ENCODE data around the gene KAT8.

DNA sequence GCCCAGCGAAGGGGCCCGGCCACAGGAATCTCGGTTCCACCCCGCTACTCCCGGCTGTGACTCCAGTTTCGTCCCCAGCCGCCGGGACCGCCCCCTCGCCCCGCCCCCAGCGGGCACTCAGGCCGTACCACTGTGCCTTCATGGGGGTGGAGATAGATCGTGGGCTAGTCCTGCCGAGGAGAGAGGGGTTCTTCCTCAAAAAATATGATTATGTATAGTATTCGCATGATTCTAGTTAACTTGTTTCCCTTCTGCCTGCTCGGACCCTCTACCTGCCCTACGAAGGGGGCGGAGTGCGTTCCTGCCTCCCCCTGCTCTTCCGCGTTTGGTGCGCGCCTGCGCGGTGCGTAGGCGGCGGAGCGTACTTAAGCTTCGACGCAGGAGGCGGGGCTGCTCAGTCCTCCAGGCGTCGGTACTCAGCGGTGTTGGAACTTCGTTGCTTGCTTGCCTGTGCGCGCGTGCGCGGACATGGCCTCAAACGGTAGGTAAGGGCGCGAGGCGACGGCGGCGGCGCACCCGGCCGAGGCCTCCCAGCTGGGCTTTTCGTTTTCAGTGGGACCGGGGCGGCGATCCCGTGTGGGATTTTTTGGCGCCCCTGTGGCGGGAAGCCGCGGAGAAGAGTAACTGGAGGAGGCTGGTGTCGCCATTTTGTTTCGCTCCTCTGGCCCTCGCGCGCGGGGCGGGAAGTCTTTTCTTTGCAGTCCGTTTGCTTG lies 62.4 kb downstream of the KAT8 start, which contains the start of gene FUS:
- peak; percentile 87 for TF ChIP-seq ZNF407 (CRISPR knock-in tag; IDR thresholded peaks at IDR 0.05; ENCODE audit: not compliant biosample characterization)
- peak; percentile 77 for TF ChIP-seq TEAD3 (CRISPR knock-in tag; optimal IDR thresholded peaks at IDR 0.05; ENCODE audit: borderline replicate concordance)
- peak; percentile 42 for TF ChIP-seq ZNF609 (CRISPR knock-in tag; IDR thresholded peaks at IDR 0.05; ENCODE audit: borderline replicate concordance)
- no peak for TF ChIP-seq PRPF4 (IDR thresholded peaks at IDR 0.05; ENCODE audit: low read depth, low read length, poor library complexity, severe bottlenecking)
- 0 out of 2 replicates have a peak, but pooled peaks have one; percentile 9 for TF ChIP-seq MTA1 (CRISPR knock-in tag; IDR thresholded peaks at IDR 0.05; ENCODE audit: borderline replicate concordance)

Measured in HepG2 (cell line).